ENCODE data around the gene MKRN1. TPM values are rescaled to one million over a fixed set of nuclear protein-coding genes. Genes with fewer than 3 reads are reported as not detected.

Gene MKRN1
- total RNA-seq, 1 donor from 2014 or later: 121 TPM

GRCh38 chr7:140525743-140526142, 46.4 kb upstream of the MKRN1 start:
- Mint-ChIP-seq H3K27ac (peak overlapping the region; percentile 25), H3K36me3 (peaks cover 18% of the 10 kb centered on the region), H3K9me3 (no peaks in the 10 kb centered on the region), H3K27me3 (ENCODE audit: insufficient read depth, low read depth) (peaks cover 4% of the 10 kb centered on the region), H3K4me1 (peaks cover 21% of the 10 kb centered on the region), H3K4me3 (no peak overlapping the region)
- Histone ChIP-seq H3K9ac (no peak overlapping the region), H4K20me1 (ENCODE audit: low read depth) (no peaks in the 10 kb centered on the region), H3K79me2 (ENCODE audit: low read depth) (no peaks in the 10 kb centered on the region), H3K36me3 (no peaks in the 10 kb centered on the region), H3K4me3 (no peak overlapping the region), H3F3A (ENCODE audit: low read depth) (no peaks in the 10 kb centered on the region), H3K9me3 (ENCODE audit: low read depth) (no peaks in the 10 kb centered on the region), H2AFZ (replicated peaks) (no peak overlapping the region), H3K27ac (no peak overlapping the region), H3K27me3 (no peaks in the 10 kb centered on the region), H3K4me1 (no peaks in the 10 kb centered on the region), H3K4me2 (no peak overlapping the region)
- no peak for TF ChIP-seq CTCF (IDR thresholded peaks at IDR 0.05)
- no peak for TF ChIP-seq EZH2phosphoT487 (IDR thresholded peaks at IDR 0.05)
- no peak for TF ChIP-seq EZH2 (IDR thresholded peaks at IDR 0.05)
- no peak for DNase-seq (ENCODE audit: low spot score)

- H3K36me3 ChIP-seq: no peaks in the 10 kb centered on the region
- no peak overlapping the region for H2AFZ ChIP-seq (replicated peaks)
- no peak overlapping the region for H3K9ac ChIP-seq
- H3K4me3 Mint-ChIP-seq: no peak overlapping the region
- H3K27me3 Mint-ChIP-seq (ENCODE audit: insufficient read depth, low read depth): peaks cover 4% of the 10 kb centered on the region
- no peaks in the 10 kb centered on the region for H3K9me3 ChIP-seq (ENCODE audit: low read depth)
- peak overlapping the region; percentile 42 for H3K27ac Mint-ChIP-seq
- DNase-seq (ENCODE audit: low spot score): no peak
- peaks cover 20% of the 10 kb centered on the region for H3K36me3 Mint-ChIP-seq
- H3K4me1 ChIP-seq: peaks cover 16% of the 10 kb centered on the region
- H3F3A ChIP-seq (ENCODE audit: low read depth): peaks cover 20% of the 10 kb centered on the region
- H3K27ac ChIP-seq: no peak overlapping the region
- H3K9me3 Mint-ChIP-seq: no peaks in the 10 kb centered on the region
- TF ChIP-seq EZH2 (IDR thresholded peaks at IDR 0.05) (no peak), EZH2phosphoT487 (IDR thresholded peaks at IDR 0.05) (no peak), CTCF (IDR thresholded peaks at IDR 0.05) (no peak)
- no peaks in the 10 kb centered on the region for H3K79me2 ChIP-seq (ENCODE audit: low read depth)
- peaks cover 21% of the 10 kb centered on the region for H3K4me1 Mint-ChIP-seq
- no peaks in the 10 kb centered on the region for H3K27me3 ChIP-seq
- H3K4me3 ChIP-seq: no peak overlapping the region
- H4K20me1 ChIP-seq (ENCODE audit: low read depth): no peaks in the 10 kb centered on the region
- no peak overlapping the region for H3K4me2 ChIP-seq
These were observed 42.1 kb upstream of the MKRN1 start for GRCh38 chr7:140521421-140521820.

- H3K9me3 ChIP-seq (ENCODE audit: low read depth): no peaks in the 10 kb centered on the region
- peaks cover 20% of the 10 kb centered on the region for H3K36me3 Mint-ChIP-seq
- H3K4me1 Mint-ChIP-seq: peaks cover 15% of the 10 kb centered on the region
- H3K4me1 ChIP-seq: peaks cover 16% of the 10 kb centered on the region
- no peak overlapping the region for H2AFZ ChIP-seq (replicated peaks)
- no peak overlapping the region for H3K4me3 ChIP-seq
- H3K27me3 ChIP-seq: no peaks in the 10 kb centered on the region
- no peaks in the 10 kb centered on the region for H3K9me3 Mint-ChIP-seq
- H3K27me3 Mint-ChIP-seq (ENCODE audit: insufficient read depth, low read depth): peaks cover 4% of the 10 kb centered on the region
- H3F3A ChIP-seq (ENCODE audit: low read depth): peaks cover 20% of the 10 kb centered on the region
- no peak for TF ChIP-seq CTCF (IDR thresholded peaks at IDR 0.05)
- no peak for TF ChIP-seq EZH2phosphoT487 (IDR thresholded peaks at IDR 0.05)
- TF ChIP-seq EZH2 (IDR thresholded peaks at IDR 0.05): no peak
- no peaks in the 10 kb centered on the region for H4K20me1 ChIP-seq (ENCODE audit: low read depth)
- peak overlapping the region; percentile 43 for H3K27ac Mint-ChIP-seq
- no peaks in the 10 kb centered on the region for H3K79me2 ChIP-seq (ENCODE audit: low read depth)
- no peak overlapping the region for H3K4me3 Mint-ChIP-seq
- no peaks in the 10 kb centered on the region for H3K36me3 ChIP-seq
- H3K27ac ChIP-seq: peak overlapping the region; percentile 43
- no peak for DNase-seq (ENCODE audit: low spot score)
- H3K9ac ChIP-seq: no peak overlapping the region
- H3K4me2 ChIP-seq: peak overlapping the region; percentile 17
These were observed 39.7 kb upstream of the MKRN1 start for GRCh38 chr7:140519007-140519399.

Measured in neural progenitor cell (in vitro differentiated cells).